GM12873 (cell line): ENCODE results near the gene LILRB3.
"Not testable (repeated sequence)": the region's sequence is repeated elsewhere in the genome, so short reads cannot be mapped to it uniquely, and the experiment has no call there.

Experiments used
- CTCF ChIP-seq: IDR thresholded peaks from 2 replicates; pipeline ENCODE4 v1.5.1; 2012; ENCODE audit warnings: low read depth, mild to moderate bottlenecking, moderate library complexity, low read length, control low read depth; ENCODE audit not compliant: insufficient read depth; ENCODE audit errors: missing control alignments

LILRB3 gene

GRCh38 chr19:54222474-54223276 is at the start of gene LILRB3:
LILRB3 (minus strand) TSS chr19:54223007; CDS start chr19:54222976, 31 bp downstream.
- not testable (repeated sequence) for TF ChIP-seq CTCF

DNA sequence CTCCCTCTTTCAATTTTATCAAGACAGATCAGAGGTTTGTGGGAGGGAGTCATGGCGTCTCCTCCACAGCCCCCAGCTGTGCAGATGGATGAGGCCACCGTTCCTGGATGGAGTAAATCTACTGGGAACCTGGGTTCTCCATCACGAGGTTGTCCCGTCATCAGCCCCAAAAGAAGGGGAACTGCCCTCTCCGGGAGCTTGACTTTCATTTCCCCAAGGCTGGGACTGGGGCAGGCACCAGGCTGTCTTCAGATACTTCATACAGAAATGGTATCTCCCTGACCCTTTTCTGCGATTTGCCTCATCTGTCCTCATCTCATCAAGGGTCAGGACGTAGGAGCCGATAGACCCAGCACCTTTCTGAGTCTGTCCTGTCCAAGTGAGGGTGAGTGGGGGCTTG is 48.3 kb upstream of the LILRB3 start:
- TF ChIP-seq CTCF: no peak

- TF ChIP-seq CTCF: no peak
Observed at GRCh38 chr19:54268936-54269335, 46.1 kb upstream of the LILRB3 start.

- peak; percentile 85 for TF ChIP-seq CTCF
Observed at GRCh38 chr19:54266133-54266532, 43.3 kb upstream of the LILRB3 start.

GRCh38 chr19:54262470-54262869 is 39.7 kb upstream of the LILRB3 start:
- no peak for TF ChIP-seq CTCF

DNA sequence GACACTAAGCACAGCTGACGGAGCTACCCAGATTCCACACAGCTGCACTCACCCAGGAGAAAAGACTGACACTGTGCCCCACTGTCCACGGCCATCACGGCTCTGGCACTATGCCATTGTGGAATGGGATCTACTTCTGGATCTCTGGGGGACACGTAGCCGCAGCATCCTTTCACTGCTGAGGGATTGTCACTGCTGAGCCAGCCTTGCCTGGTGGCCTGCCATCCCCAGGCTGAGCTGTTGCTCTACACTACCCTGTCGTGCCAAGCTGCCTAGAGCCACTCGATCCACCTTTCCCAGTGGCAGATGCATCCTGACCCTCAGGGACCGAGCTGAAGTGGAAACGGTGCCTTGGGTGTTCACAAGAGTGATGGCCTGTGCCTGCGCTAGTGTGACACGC is 39.3 kb upstream of the LILRB3 start:
- no peak for TF ChIP-seq CTCF

- no peak for TF ChIP-seq CTCF
Observed at GRCh38 chr19:54257116-54257480, 34.3 kb upstream of the LILRB3 start, which contains the start of gene LILRB5. LILRB5 (minus strand) TSS chr19:54257273; CDS start chr19:54257193, 80 bp downstream.
